GM12865 (cell line): ENCODE data around the gene SH3PXD2A.

Experiments used
- DNase-seq: peaks from one replicate; pipeline ENCODE4 v3.0.0; 2010; ENCODE audit warnings: low read depth
- H3K4me3 ChIP-seq: 2 replicates; pipeline ENCODE4 v1.5.1; 2011; ENCODE audit warnings: mild to moderate bottlenecking, low read depth, low read length, control low read depth
- CTCF ChIP-seq: IDR thresholded peaks from 2 replicates; pipeline ENCODE4 v1.5.1; 2011; ENCODE audit warnings: low read length, control low read depth, low read depth, inconsistent platforms; ENCODE audit not compliant: insufficient read depth; ENCODE audit errors: missing control alignments

SH3PXD2A gene

GRCh38 chr10:103558911-103559310, 296.5 kb downstream of the SH3PXD2A start:
- TF ChIP-seq CTCF, result no peak
- no peak for DNase-seq
- H3K4me3 ChIP-seq, result no peak overlapping the region

- DNase-seq, result no peak
- H3K4me3 ChIP-seq, result no peak overlapping the region
- no peak for TF ChIP-seq CTCF
These were observed 297.9 kb downstream of the SH3PXD2A start for GRCh38 chr10:103557455-103557854.

GRCh38 chr10:103556383-103557007, 298.9 kb downstream of the SH3PXD2A start:
- no peak overlapping the region for H3K4me3 ChIP-seq
- no peak for DNase-seq
- no peak for TF ChIP-seq CTCF

GRCh38 chr10:103555712-103556111, 299.7 kb downstream of the SH3PXD2A start:
- no peak for TF ChIP-seq CTCF
- no peak for DNase-seq
- H3K4me3 ChIP-seq, result no peak overlapping the region

GRCh38 chr10:103555325-103555649, 300.1 kb downstream of the SH3PXD2A start:
- H3K4me3 ChIP-seq, result no peak overlapping the region
- no peak for TF ChIP-seq CTCF
- DNase-seq, result no peak

GRCh38 chr10:103554488-103555324, 300.7 kb downstream of the SH3PXD2A start:
- H3K4me3 ChIP-seq, result no peak overlapping the region
- DNase-seq, result no peak
- TF ChIP-seq CTCF, result no peak
